Left forelimb (tissue), 1 donor: ENCODE results near the gene RAB11FIP2.
"Not testable (repeated sequence)": the region's sequence is repeated elsewhere in the genome, so short reads cannot be mapped to it uniquely, and the experiment has no call there.

Experiments used
- DNase-seq: peaks from one replicate; pipeline ENCODE4 v3.0.0-alpha.2; 2018; ENCODE audit warnings: low spot score

RAB11FIP2 gene

GRCh38 chr10:118046395-118047156 is at the start of gene RAB11FIP2:
Gene RAB11FIP2, minus strand, starts transcription at chr10:118046941. Its CDS starts 778 bp downstream, at chr10:118046163.
- peak; percentile 98 for DNase-seq

- no peak for DNase-seq
Observed at GRCh38 chr10:118096022-118096421, 49.3 kb upstream of the RAB11FIP2 start.

- no peak for DNase-seq
Observed at GRCh38 chr10:118092209-118092608, 45.5 kb upstream of the RAB11FIP2 start.

- DNase-seq, result no peak
Observed at GRCh38 chr10:118080817-118081216, 34.1 kb upstream of the RAB11FIP2 start.

- no peak for DNase-seq
Observed at GRCh38 chr10:118076705-118077104, 30.0 kb upstream of the RAB11FIP2 start.

- DNase-seq, result no peak
Observed at GRCh38 chr10:118072840-118073239, 26.1 kb upstream of the RAB11FIP2 start.

- DNase-seq, result not testable (repeated sequence)
Observed at GRCh38 chr10:118067389-118067788, 20.6 kb upstream of the RAB11FIP2 start.

GRCh38 chr10:118062798-118063238 is 16.1 kb upstream of the RAB11FIP2 start:
- DNase-seq, result no peak

- no peak for DNase-seq
Observed at GRCh38 chr10:118058371-118058770, 11.6 kb upstream of the RAB11FIP2 start.

GRCh38 chr10:118057361-118057760 is 10.6 kb upstream of the RAB11FIP2 start:
- DNase-seq, result no peak

- DNase-seq, result no peak
Observed at GRCh38 chr10:118054383-118054782, 7.6 kb upstream of the RAB11FIP2 start.

GRCh38 chr10:118052816-118053215 is 6.1 kb upstream of the RAB11FIP2 start:
- DNase-seq, result no peak

- no peak for DNase-seq
Observed at GRCh38 chr10:118047880-118048279, 1.1 kb upstream of the RAB11FIP2 start.

GRCh38 chr10:118047157-118047719 is 497 bp upstream of the RAB11FIP2 start:
- no peak for DNase-seq

GRCh38 chr10:118045837-118046394 is 825 bp downstream of the RAB11FIP2 start:
- DNase-seq, result no peak

- DNase-seq, result no peak
Observed at GRCh38 chr10:118045158-118045836, 1.4 kb downstream of the RAB11FIP2 start.

GRCh38 chr10:118042827-118043242 is 3.9 kb downstream of the RAB11FIP2 start:
- DNase-seq, result no peak

GRCh38 chr10:118042336-118042735 is 4.4 kb downstream of the RAB11FIP2 start:
- DNase-seq, result no peak

- no peak for DNase-seq
Observed at GRCh38 chr10:118041316-118041715, 5.4 kb downstream of the RAB11FIP2 start.

GRCh38 chr10:118036281-118036875 is 10.4 kb downstream of the RAB11FIP2 start:
- DNase-seq, result no peak

GRCh38 chr10:118035354-118036005 is 11.3 kb downstream of the RAB11FIP2 start:
- no peak for DNase-seq

GRCh38 chr10:118034791-118035261 is 11.9 kb downstream of the RAB11FIP2 start:
- DNase-seq, result no peak
